GM18858 (cell line): ENCODE measurements around the gene PHF2.
"Not testable (repeated sequence)": the region's sequence is repeated elsewhere in the genome, so short reads cannot be mapped to it uniquely, and the experiment has no call there.

Source experiments
- ATAC-seq: cut with Tn5 transposase; IDR thresholded peaks from one replicate; pipeline ENCODE4 v1.9.1; 2021; ENCODE audit not compliant: unreplicated experiment

Gene PHF2

DNA sequence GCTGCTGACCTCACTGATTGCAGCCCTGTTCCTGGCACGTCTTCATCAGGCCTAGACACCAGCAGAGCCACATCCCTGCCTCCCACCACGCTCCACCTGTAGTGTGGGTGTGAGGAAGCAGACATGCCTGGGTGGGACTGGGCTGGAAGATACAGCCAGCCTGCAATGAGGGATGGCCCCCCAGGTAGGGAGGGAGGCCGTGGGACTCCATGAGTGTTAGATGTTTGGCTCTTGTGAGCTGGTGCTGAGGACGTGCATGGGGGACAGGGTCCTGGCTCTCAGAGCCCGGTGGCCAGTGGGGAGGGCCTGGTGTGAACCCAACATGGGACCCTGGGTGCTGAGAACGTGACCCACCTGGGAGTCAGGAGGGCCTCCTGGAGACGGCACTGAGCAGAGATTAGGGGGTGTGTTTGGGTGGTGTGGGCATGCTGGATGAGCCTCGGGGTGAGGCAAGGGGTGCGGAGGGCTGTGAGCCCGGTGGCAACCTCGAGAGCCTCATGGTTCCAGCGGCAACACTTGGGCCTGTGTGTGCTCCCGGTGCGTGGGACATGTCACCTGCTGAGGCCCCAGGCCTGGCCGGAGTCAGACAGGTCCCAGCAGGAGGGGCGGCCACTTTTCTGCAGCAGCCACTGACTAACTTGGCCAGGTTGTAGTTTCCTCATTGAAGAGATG lies 87.6 kb downstream of the PHF2 start:
- ATAC-seq = no peak

DNA sequence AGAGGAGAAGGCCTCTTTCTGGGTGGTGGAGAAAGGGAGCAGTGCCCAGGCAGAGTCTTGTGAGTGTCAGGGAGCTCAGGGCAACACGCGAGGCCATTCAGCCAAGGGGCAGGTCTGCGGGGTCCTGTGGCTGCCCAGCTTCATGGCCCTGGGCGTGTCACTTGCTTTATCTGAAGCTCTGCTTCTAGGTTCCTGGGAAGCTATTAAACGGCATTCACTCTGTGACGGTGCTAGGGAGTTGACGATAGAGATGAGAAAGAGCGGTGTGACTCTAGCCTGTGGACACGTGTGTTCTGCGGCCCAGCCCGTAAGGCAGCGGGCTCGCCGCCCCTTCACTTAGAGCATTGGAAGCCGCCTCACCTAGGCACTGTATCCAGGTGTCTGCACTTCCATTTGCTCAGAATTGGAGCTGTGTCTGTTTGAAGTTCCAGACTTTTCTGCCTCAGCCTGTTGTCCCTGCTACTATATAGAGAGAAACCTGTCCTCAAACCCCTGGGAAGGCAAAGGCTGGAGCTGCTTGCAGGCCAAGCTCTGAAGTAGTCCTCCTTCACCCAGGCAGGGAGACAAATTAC lies 88.3 kb downstream of the PHF2 start:
- no peak for ATAC-seq

GRCh38 chr9:93665128-93665636 lies 88.8 kb downstream of the PHF2 start:
- ATAC-seq = no peak

- ATAC-seq = no peak
Measured at GRCh38 chr9:93665637-93666438, 89.5 kb downstream of the PHF2 start.

DNA sequence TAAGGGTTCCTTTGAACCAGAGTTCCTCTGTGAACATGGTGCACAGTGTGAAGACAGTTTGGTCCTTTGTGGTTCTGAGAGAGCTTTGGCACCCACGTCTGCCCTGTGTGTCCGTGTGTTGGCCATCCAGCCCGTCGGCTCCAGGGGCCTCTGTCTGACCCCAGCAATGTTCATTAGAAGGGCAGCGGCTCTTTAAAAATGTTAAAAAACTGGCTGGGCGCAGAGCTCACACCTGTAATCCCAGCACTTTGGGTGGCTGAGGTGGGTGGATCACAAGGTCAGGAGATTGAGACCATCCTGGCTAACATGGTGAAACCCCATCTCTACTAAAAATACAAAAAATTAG lies 90.0 kb downstream of the PHF2 start:
- not testable (repeated sequence) for ATAC-seq

GRCh38 chr9:93667006-93667405 lies 90.6 kb downstream of the PHF2 start:
- no peak for ATAC-seq

GRCh38 chr9:93667627-93668026 lies 91.2 kb downstream of the PHF2 start:
- ATAC-seq = no peak

- no peak for ATAC-seq
Measured at GRCh38 chr9:93668261-93668871, 92.0 kb downstream of the PHF2 start.

GRCh38 chr9:93669116-93669957 lies 93.0 kb downstream of the PHF2 start:
- ATAC-seq = no peak

DNA sequence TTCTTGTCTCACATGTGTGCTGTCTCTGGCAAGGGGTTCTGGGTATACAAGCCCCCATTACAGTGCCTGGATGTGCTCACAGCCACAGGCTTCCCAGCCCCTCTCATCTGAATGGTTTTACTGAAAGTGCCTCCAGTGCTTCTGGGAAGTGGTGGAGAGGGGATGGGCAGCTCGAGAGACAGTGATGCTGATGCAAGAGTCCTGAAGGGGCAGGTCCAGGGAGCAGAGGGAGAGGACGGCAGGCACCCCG lies 93.5 kb downstream of the PHF2 start:
- ATAC-seq = no peak

DNA sequence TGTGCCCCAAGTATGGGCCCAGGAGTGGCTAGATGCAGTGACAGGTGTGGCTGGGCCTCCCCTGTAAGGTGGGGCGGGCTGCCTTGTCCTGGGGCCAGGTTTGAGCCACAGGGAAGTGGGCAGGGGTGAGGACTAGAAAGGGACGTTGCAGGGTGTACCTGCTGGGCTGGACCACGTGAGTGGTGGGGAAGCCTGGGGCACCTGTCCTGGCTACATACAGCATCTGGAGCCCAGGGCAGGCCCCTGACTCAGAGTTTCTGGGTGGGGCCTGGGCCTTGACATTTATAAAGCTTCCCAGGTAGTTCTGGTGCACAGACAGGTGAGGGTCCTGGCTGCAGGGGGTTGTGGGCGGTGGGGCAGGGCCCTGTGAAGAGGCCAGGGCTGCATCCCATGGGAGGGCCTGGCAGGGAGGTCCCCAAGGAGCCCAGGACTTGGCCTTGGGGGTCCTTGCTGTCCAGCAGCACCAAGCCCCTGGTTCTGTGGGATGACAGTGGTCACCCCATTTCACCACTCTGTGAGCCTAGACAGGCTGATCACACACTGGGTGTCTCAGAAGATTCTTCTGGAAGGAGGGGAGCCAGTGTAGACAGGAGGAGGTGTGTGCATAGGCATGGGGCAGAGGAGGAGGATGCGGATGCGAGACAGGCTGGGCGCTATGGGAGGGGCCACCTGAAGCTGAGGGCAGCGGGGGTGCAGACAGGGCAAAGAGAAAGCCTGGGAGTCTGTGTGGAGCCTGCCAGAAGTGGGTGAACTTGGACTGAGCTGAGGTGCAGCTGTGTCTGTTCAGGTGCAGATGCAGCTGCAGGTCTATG lies 94.0 kb downstream of the PHF2 start:
- no peak for ATAC-seq

GRCh38 chr9:93671020-93671338 lies 94.6 kb downstream of the PHF2 start:
- no peak for ATAC-seq

DNA sequence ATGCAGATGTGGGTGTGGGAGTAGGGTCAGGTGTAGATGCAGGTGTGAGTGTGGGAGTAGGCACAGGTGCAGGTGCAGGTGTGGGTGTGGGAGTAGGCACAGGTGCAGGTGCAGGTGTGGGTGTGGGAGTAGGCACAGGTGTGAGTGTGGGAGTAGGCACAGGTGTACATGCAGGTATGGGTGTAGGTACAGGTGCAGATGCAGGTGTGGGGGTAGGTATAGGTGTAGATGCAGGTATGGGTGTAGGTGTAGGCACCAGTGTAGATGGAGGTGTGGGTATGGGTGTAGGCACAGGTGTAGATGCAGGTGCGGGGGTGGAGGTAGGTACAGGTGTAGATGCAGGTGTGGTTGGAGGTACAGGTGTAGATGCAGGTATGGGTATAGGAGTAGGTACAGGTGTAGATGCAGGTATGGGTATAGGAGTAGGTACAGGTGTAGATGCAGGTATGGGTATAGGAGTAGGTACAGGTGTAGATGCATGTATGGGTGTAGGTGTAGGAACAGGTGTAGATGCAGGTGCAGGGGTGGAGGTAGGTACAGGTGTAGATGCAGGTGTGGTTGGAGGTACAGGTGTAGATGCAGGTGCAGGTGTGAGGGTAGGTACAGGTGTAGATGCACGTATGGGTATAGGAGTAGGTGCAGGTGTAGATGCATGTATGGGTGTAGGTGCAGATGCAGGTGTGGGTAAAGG lies 96.1 kb downstream of the PHF2 start:
- ATAC-seq = not testable (repeated sequence)

GRCh38 chr9:93673021-93673838 lies 96.8 kb downstream of the PHF2 start:
- ATAC-seq = no peak

GRCh38 chr9:93673839-93674334 lies 97.5 kb downstream of the PHF2 start:
- no peak for ATAC-seq

GRCh38 chr9:93674580-93675335 lies 98.4 kb downstream of the PHF2 start:
- no peak for ATAC-seq

- ATAC-seq = no peak
Measured at GRCh38 chr9:93675336-93676150, 99.2 kb downstream of the PHF2 start.
